ENCODE measurements around the gene SLIT3.

GRCh38 chr5:168710706-168711105 is 590.2 kb downstream of the SLIT3 start:
- TF ChIP-seq, protein P1, sequence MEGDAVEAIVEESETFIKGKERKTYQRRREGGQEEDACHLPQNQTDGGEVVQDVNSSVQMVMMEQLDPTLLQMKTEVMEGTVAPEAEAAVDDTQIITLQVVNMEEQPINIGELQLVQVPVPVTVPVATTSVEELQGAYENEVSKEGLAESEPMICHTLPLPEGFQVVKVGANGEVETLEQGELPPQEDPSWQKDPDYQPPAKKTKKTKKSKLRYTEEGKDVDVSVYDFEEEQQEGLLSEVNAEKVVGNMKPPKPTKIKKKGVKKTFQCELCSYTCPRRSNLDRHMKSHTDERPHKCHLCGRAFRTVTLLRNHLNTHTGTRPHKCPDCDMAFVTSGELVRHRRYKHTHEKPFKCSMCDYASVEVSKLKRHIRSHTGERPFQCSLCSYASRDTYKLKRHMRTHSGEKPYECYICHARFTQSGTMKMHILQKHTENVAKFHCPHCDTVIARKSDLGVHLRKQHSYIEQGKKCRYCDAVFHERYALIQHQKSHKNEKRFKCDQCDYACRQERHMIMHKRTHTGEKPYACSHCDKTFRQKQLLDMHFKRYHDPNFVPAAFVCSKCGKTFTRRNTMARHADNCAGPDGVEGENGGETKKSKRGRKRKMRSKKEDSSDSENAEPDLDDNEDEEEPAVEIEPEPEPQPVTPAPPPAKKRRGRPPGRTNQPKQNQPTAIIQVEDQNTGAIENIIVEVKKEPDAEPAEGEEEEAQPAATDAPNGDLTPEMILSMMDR (IDR thresholded peaks at IDR 0.05; ENCODE audit: low read depth, low read length, poor library complexity, severe bottlenecking): no peak
- no peak for TF ChIP-seq EZH2phosphoT487 (IDR thresholded peaks at IDR 0.05; ENCODE audit: borderline replicate concordance, low read length)

Measured in DOHH2 (cell line).